Nephron (organoid): ENCODE data around the gene CAMTA1.

ENCODE experiments used
- H3K27ac Mint-ChIP-seq, 3 experiments: 2 replicates each; pipeline ENCODE4 v1.8.0; 2020; ENCODE audit warnings: mixed read lengths in 3 of 3, mild to moderate bottlenecking in 2 of 3, moderate library complexity in 1 of 3
- H3K27me3 Mint-ChIP-seq: 2 replicates; pipeline ENCODE4 v1.8.0; 2021; ENCODE audit warnings: low read depth, mild to moderate bottlenecking, moderate library complexity, mixed read lengths
- H3K36me3 Mint-ChIP-seq: 2 replicates; pipeline ENCODE4 v1.8.0; 2020; ENCODE audit warnings: low read depth, mixed read lengths
- H3K4me1 Mint-ChIP-seq: 2 replicates; pipeline ENCODE4 v1.8.0; 2020; ENCODE audit warnings: mixed read lengths
- H3K4me3 Mint-ChIP-seq, 3 experiments: 2 replicates each; pipeline ENCODE4 v1.8.0; 2020; ENCODE audit warnings: mild to moderate bottlenecking in 3 of 3, mixed read lengths in 3 of 3, moderate library complexity in 2 of 3
- H3K9me3 Mint-ChIP-seq: 2 replicates; pipeline ENCODE4 v1.8.0; 2020; ENCODE audit warnings: mixed read lengths
- TF ChIP-seq, protein P1 (sequence below), 3 experiments: fragments of 200-600 bp; sonication (generic); IDR thresholded peaks; one replicate each; pipeline ENCODE4 v1.5.0; 2021; ENCODE audit warnings: antibody characterized with exemption in 3 of 3; ENCODE audit not compliant: unreplicated experiment in 3 of 3

The CAMTA1 gene

DNA sequence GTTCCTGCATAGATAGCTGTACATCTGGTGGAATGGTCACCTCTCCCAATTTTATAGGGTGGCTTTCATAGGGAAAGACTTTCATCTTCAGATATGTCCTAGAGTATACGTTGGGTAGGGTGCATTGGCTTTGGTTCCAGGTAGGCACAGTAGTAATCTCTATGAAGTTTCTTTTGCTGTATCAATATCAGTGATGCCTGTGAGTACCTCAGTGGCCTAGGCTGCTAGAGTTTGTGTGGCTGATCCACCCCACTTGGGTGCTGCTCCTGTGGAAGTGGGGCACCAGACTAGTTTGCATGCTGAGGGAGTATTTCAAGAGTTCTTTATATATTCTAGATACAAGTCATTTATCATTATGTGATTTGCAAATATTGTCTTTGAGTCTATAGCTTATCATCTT is 615.3 kb downstream of the CAMTA1 start:
- peaks cover 16% of the 10 kb centered on the region for H3K27me3 Mint-ChIP-seq
- no peak overlapping the region for H3K4me3 Mint-ChIP-seq
- TF ChIP-seq, protein P1, sequence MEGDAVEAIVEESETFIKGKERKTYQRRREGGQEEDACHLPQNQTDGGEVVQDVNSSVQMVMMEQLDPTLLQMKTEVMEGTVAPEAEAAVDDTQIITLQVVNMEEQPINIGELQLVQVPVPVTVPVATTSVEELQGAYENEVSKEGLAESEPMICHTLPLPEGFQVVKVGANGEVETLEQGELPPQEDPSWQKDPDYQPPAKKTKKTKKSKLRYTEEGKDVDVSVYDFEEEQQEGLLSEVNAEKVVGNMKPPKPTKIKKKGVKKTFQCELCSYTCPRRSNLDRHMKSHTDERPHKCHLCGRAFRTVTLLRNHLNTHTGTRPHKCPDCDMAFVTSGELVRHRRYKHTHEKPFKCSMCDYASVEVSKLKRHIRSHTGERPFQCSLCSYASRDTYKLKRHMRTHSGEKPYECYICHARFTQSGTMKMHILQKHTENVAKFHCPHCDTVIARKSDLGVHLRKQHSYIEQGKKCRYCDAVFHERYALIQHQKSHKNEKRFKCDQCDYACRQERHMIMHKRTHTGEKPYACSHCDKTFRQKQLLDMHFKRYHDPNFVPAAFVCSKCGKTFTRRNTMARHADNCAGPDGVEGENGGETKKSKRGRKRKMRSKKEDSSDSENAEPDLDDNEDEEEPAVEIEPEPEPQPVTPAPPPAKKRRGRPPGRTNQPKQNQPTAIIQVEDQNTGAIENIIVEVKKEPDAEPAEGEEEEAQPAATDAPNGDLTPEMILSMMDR (IDR thresholded peaks at IDR 0.05; ENCODE audit: unreplicated experiment in 3 of 3), result no peak
- peaks cover 3% of the 10 kb centered on the region for H3K36me3 Mint-ChIP-seq
- H3K9me3 Mint-ChIP-seq, result peaks cover 51% of the 10 kb centered on the region
- no peak overlapping the region for H3K27ac Mint-ChIP-seq
- peaks cover 13% of the 10 kb centered on the region for H3K4me1 Mint-ChIP-seq

DNA sequence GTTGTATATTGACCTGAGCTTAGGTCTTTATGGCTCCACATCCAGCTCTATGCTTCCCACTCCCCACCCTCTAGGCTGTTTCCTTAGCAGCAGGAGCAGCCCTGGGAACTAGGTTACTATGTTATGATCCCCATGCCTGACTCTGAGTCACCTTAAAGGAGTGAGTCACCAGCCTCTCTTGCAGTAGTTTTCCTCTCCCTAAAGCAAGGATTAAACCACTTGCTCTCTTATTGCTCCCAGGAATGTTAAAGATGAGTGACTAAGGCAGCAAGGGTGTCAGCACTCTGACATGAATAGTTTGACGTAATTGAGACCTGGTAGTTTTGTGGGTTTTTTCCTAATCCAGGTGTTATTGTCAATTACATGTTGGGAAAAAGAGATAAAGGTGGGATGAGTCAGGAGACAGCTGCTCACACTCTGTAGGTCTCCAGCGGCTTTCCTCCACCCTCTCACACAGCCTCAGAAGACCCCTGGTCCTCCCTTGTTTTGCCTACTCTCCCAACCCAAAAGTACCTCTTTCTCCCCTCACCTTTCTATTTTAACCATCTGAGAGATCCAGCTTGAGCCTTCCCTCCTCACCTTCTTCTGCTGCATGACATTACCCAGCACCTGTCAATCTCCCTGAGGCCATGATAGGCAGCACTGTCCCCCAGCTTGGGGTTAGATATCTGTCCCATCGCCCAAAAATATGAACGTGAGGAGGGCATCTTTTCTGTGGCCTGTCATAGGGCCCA is 616.7 kb downstream of the CAMTA1 start:
- H3K9me3 Mint-ChIP-seq, result peaks cover 37% of the 10 kb centered on the region
- peaks cover 13% of the 10 kb centered on the region for H3K4me1 Mint-ChIP-seq
- no peaks in the 10 kb centered on the region for H3K36me3 Mint-ChIP-seq
- peaks cover 16% of the 10 kb centered on the region for H3K27me3 Mint-ChIP-seq
- TF ChIP-seq, protein P1 (IDR thresholded peaks at IDR 0.05; ENCODE audit: unreplicated experiment in 3 of 3), result no peak
- H3K4me3 Mint-ChIP-seq, result no peak overlapping the region
- H3K27ac Mint-ChIP-seq, result peak overlapping the region in 1 of 3 experiments; percentile 27

DNA sequence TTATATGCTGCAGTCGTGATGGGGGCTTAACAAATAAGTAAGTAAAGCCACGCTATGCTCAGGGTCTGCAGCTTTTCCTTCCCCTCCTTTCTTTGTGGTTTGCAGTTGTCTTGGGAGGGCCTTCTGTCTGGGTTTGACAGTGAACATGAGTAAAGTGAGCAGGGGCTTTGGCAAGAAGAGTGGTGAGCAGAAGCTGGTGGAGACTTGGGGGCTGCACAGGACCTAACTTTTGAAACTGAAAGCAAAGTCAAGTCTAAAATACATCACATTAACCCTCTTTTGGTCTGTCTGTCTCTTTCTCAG is 617.2 kb downstream of the CAMTA1 start:
- Mint-ChIP-seq H3K4me1 (peaks cover 13% of the 10 kb centered on the region), H3K4me3 (no peak overlapping the region), H3K9me3 (peaks cover 32% of the 10 kb centered on the region), H3K27me3 (peaks cover 12% of the 10 kb centered on the region), H3K27ac (no peak overlapping the region), H3K36me3 (no peaks in the 10 kb centered on the region)
- TF ChIP-seq, protein P1 (IDR thresholded peaks at IDR 0.05; ENCODE audit: unreplicated experiment in 3 of 3), result no peak

DNA sequence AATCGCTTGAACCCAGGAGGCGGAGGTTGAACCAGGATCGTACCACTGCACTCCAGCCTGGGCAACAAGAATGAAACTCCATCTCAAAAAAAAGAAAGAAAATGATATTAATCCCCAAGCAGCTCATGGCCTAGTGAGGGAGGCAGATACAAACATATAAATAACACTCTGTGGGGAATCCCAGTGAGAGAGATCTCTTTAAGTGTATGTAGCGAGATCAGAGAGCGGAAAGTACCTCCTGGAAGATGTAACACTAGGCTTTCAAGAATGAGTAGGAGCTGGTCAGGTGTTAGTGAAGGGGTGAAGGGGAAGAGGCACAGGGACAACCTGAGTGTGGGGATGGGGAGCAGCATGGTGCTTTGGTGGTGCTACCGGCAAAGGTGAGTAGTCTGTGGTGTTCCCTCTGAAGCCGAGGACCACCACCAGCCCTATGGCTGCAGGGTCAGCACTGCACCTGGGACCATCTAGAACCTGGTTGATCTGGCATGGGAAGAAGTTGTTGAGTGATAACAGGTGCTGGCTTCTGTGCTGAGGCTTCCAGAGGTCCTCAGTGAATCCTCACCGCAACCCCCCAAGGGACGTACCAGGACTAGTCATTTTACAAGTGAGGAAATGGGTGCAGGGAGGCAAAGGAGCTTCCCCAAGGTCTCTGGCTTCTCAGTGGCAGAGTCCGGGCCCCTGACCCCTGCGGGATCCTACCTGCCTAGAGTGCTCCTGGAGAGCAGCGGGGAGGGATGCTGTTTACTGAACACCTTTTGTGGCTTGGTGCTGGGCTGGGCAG is 618.2 kb downstream of the CAMTA1 start:
- no peak overlapping the region for H3K27ac Mint-ChIP-seq
- H3K4me1 Mint-ChIP-seq, result peaks cover 13% of the 10 kb centered on the region
- TF ChIP-seq, protein P1 (IDR thresholded peaks at IDR 0.05; ENCODE audit: unreplicated experiment in 3 of 3), result no peak
- H3K9me3 Mint-ChIP-seq, result peaks cover 29% of the 10 kb centered on the region
- peaks cover 12% of the 10 kb centered on the region for H3K27me3 Mint-ChIP-seq
- no peaks in the 10 kb centered on the region for H3K36me3 Mint-ChIP-seq
- H3K4me3 Mint-ChIP-seq, result no peak overlapping the region

DNA sequence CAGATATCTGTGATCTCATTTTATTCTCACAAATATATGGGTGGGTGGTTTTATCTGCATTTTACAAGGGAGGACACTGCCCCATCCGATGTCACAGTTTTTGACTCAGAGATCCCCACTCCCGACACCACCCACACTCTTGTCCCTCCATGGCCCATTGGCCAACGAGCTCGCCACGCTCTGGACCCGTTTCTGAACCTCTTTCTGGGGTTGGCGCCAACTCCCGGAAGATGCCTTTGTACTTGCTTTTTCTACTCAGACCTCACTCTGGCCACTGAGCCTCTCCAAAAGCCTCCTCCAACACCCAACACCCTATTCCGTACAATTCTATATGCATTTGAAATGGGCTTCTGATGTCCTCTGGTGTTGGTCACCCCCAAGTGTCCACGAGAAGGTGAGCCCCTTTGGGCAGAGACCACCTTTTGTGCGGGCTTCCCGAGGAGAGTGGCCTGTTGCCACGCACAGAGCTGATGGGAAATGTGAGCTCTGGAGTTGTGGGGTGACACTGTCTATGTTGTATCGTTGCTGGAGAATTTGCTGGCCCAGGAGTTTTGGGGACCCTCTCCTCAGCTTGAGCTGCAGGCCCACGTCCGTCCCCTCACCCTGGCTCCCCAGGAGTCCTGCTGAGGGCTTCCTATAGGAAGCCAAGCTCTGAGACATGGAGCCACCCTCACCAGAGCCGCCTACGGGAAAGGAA is 618.9 kb downstream of the CAMTA1 start:
- peaks cover 12% of the 10 kb centered on the region for H3K27me3 Mint-ChIP-seq
- H3K36me3 Mint-ChIP-seq, result no peaks in the 10 kb centered on the region
- TF ChIP-seq, protein P1 (IDR thresholded peaks at IDR 0.05; ENCODE audit: unreplicated experiment in 3 of 3), result no peak
- no peak overlapping the region for H3K27ac Mint-ChIP-seq
- H3K9me3 Mint-ChIP-seq, result peaks cover 24% of the 10 kb centered on the region
- no peak overlapping the region for H3K4me3 Mint-ChIP-seq
- peaks cover 13% of the 10 kb centered on the region for H3K4me1 Mint-ChIP-seq
